HG02970 (cell line): ENCODE measurements around the gene PTTG1.

Experiments
- ATAC-seq: cut with Tn5 transposase; IDR thresholded peaks from one replicate; pipeline ENCODE4 v1.9.1; 2021; ENCODE audit warnings: mild to moderate bottlenecking, moderate library complexity, moderate number of reproducible peaks; ENCODE audit not compliant: unreplicated experiment, low FRiP score

Gene PTTG1

DNA sequence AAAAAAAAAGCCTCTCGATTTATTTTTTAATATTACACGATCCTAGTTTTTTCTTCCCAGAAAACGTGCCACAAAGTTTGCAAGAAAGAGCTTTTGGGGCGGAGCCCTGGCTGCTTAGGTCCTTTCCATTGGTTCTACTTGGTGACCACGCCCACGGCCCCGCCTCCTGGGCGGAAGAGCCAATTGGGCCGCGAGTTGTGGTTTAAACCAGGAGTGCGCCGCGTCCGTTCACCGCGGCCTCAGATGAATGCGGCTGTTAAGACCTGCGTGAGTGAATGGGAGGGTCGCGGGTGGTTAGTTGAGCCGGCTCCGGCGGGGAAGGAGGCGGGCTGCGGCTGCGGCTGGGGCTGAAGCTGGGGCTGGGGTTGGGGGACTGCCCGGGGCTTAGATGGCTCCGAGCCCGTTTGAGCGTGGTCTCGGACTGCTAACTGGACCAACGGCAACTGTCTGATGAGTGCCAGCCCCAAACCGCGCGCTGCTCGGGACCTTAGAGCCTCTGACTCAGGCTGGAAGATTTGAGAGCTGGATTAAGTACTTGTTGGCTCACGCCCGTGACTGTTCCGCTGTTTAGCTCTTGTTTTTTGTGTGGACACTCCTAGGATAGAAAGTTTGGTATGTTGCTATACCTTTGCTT lies at the start of gene PTTG1:
Gene PTTG1 (plus strand): TSS at position 231 of the 634 bp plus-strand sequence. CDS start 458 bp downstream, outside the sequence.
- peak; percentile 70 for ATAC-seq

DNA sequence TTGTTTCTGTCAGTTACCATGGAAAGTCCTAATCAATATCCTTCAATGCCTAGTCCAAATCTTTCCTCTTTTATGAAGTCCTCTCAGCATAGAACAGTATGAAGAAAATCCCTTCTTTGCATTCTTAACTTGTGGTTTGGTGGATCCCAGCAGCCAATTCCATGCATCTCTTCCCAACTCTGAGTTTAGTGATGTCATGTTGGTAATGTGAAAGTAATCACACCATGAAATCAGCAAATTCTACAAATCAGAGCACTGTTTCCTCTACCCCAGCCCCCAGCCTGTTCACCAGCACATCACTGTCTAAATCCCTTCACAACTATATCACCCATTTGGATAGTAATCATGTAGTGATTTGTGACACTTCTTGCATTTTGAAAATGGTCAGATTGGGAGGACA lies 46.5 kb upstream of the PTTG1 start:
- ATAC-seq, result no peak

GRCh38 chr5:160375701-160376100 lies 46.0 kb upstream of the PTTG1 start:
- ATAC-seq, result no peak

GRCh38 chr5:160376416-160376815 lies 45.2 kb upstream of the PTTG1 start:
- ATAC-seq, result no peak

- ATAC-seq, result no peak
Observed at GRCh38 chr5:160377651-160378050, 44.0 kb upstream of the PTTG1 start.

DNA sequence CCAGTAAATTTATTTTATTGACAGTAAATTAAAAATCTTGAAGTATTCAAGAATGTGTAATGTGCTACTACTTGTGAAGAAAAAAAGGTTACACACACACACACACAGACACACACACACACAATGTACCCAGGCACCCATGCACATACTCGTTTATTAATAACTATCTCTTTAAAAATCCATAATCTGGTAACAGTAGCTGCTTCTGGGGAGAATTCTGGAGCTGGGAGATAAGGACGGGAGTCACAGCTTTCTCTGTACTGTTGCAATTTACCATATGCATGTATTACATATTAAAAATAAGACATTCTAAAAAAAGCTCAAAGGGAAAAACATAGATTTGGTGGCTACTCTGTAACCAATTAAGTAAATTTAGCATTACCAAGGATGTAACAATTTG lies 43.3 kb upstream of the PTTG1 start:
- ATAC-seq, result no peak

- no peak for ATAC-seq
Observed at GRCh38 chr5:160379511-160379910, 42.1 kb upstream of the PTTG1 start.

GRCh38 chr5:160380041-160380440 lies 41.6 kb upstream of the PTTG1 start:
- no peak for ATAC-seq

DNA sequence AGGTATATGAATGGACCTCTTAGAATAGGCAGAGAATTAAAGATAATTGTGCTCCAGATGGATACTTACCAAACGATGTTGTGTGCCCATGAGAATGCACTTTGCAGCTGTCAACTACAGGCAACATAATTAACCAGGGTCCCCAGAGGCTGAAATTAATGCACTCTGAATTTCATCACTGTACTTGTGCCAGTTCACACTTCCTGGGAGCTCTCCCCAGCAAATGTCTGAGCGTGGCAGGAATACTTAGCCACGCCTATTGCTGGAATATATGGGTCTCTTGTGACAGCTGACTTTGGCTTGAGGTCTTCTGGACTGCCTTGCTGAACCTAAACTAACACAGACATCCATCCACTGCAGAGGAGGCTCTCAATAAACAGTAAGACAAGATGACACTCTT lies 39.3 kb upstream of the PTTG1 start:
- no peak for ATAC-seq

DNA sequence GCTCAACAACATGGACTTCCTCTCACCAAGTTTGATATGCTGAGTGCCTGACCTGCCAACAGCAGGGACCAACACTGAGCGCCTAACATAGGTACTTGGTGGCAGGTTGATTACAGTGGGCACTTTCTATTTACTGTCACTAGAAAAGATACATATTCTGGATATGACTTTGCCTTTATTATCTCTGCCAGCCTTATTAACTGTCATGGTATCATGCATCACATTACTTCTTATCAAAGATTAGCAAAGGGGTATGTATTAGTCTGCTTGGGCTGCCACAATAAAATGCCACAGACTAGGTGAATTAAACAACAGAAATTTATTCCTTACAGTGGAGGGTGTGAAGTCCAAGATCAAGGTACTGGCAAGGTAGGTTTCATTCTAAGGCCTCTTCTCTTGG lies 37.0 kb upstream of the PTTG1 start:
- ATAC-seq, result no peak

DNA sequence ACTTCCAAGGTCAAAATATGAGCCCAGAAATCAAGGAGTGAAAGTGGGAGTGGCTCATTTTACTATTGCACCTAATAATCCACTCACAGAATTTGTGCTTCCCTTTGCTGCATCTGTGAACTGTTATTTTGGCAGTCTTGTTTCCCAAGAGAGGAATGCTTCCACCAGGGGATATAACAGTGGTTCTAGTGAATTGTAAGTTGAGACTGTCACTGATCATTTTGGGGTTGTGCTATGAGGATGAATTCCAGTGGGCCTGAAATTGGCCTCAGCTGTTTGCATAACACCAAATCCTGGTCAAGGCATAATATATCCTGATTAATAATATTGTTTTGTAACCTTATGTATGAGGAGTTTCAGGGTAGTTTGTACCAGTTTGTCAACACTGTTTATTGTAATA lies 36.2 kb upstream of the PTTG1 start:
- no peak for ATAC-seq

DNA sequence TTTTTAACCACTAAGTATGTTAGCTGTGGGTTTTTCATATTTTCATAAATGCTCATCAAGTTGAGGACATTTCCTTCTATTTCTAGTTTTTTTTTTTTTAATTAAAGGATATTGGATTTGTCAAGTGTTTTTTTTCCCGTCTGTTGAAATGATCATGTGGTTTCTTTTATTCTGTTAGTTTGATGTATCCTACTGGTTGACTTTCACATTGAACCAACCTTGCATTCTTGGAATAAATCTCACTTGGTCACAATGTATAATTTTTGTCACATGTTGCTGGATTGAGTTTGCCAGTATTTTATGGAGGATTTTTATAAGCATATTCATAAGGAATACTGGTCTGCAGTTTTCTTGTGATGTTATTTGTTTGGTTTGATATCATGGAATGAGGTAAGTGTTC lies 34.2 kb upstream of the PTTG1 start:
- ATAC-seq, result no peak

- ATAC-seq, result no peak
Observed at GRCh38 chr5:160390787-160391696, 30.6 kb upstream of the PTTG1 start.

- no peak for ATAC-seq
Observed at GRCh38 chr5:160395111-160395510, 26.5 kb upstream of the PTTG1 start.

GRCh38 chr5:160397492-160397891 lies 24.2 kb upstream of the PTTG1 start:
- ATAC-seq, result no peak

DNA sequence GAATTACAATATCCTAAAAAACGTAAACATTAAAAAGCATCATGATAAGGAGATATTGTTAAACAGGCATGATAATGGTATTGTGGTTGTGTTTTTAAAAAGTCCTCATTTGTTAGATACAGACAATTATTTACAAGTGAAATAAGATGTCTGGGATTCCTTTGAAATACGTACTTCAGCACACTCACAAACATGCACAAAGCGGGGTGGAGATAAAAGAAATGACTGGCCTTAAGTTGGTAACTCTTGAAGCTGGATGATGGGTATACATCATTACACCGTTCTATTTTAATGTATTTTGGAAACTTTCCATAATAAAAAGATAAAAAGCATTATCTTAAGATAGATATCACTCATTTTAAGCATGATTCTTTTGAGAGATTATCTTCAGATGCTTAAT lies 22.8 kb upstream of the PTTG1 start:
- ATAC-seq, result no peak

- ATAC-seq, result peak; percentile 77
Observed at GRCh38 chr5:160399402-160400353, 22.0 kb upstream of the PTTG1 start, which contains the start of gene FAM200C. Gene FAM200C, minus strand, starts transcription at chr5:160400054. Its CDS starts 4,564 bp downstream, at chr5:160395490.

- ATAC-seq, result peak; percentile 74
Observed at GRCh38 chr5:160418561-160419457, 2.8 kb upstream of the PTTG1 start, which contains the start of gene SLU7. Gene SLU7, minus strand, starts transcription at chr5:160419081. Its CDS starts 3,787 bp downstream, at chr5:160415294.
